Muscle layer of duodenum (tissue), 2 donors: ENCODE data around the gene DIP2C.
"Not testable (repeated sequence)": the region's sequence is repeated elsewhere in the genome, so short reads cannot be mapped to it uniquely, and the experiment has no call there.

Source experiments
- H3K27ac ChIP-seq: one replicate; pipeline ENCODE4 v1.7.0; 2013; ENCODE audit warnings: mild to moderate bottlenecking, low read length
- H3K27me3 ChIP-seq: one replicate; pipeline ENCODE4 v1.7.0; 2013; ENCODE audit warnings: low read depth, mild to moderate bottlenecking, control low read depth, low read length
- H3K36me3 ChIP-seq, 2 donors: one replicate each; pipeline ENCODE4 v1.7.0; 2013; ENCODE audit warnings: low read length in 2 of 2, control low read depth in 1 of 2, mild to moderate bottlenecking in 1 of 2; ENCODE audit not compliant: insufficient read depth in 2 of 2, control insufficient read depth in 1 of 2
- H3K4me1 ChIP-seq, 2 donors: one replicate each; pipeline ENCODE4 v1.7.0; 2013; ENCODE audit warnings: low read length in 2 of 2, mild to moderate bottlenecking in 2 of 2, control low read depth in 1 of 2, moderate library complexity in 1 of 2; ENCODE audit not compliant: insufficient read depth in 2 of 2, control insufficient read depth in 1 of 2
- H3K4me3 ChIP-seq, 2 donors: one replicate each; pipeline ENCODE4 v1.7.0; 2013; ENCODE audit warnings: low read length in 2 of 2, low read depth in 1 of 2, mild to moderate bottlenecking in 1 of 2
- H3K9me3 ChIP-seq, 2 donors: one replicate each; pipeline ENCODE4 v1.7.0; 2013; ENCODE audit warnings: low read length in 2 of 2, control low read depth in 1 of 2, mild to moderate bottlenecking in 1 of 2; ENCODE audit not compliant: control insufficient read depth in 1 of 2
- donor health status: healthy.

DIP2C gene

GRCh38 chr10:265816-266588, 423.5 kb downstream of the DIP2C start:
- not testable (repeated sequence) for H3K4me1 ChIP-seq, H3K9me3 ChIP-seq, H3K27ac ChIP-seq, H3K4me3 ChIP-seq, H3K36me3 ChIP-seq, H3K27me3 ChIP-seq

- H3K27me3 ChIP-seq, H3K4me3 ChIP-seq, H3K27ac ChIP-seq, H3K4me1 ChIP-seq, H3K36me3 ChIP-seq, H3K9me3 ChIP-seq: not testable (repeated sequence)
Measured at GRCh38 chr10:265074-265440, 424.4 kb downstream of the DIP2C start.

GRCh38 chr10:264160-265073, 425.1 kb downstream of the DIP2C start:
- not testable (repeated sequence) for H3K4me3 ChIP-seq, H3K27me3 ChIP-seq, H3K27ac ChIP-seq, H3K4me1 ChIP-seq, H3K9me3 ChIP-seq, H3K36me3 ChIP-seq

- H3K27ac ChIP-seq, result no peak overlapping the region
- H3K36me3 ChIP-seq, result peaks cover 0 to 5% of the 10 kb centered on the region in 2 donors
- H3K27me3 ChIP-seq, result no peaks in the 10 kb centered on the region
- no peak overlapping the region for H3K4me3 ChIP-seq
- H3K9me3 ChIP-seq, result no peaks in the 10 kb centered on the region
- H3K4me1 ChIP-seq, result no peaks in the 10 kb centered on the region
Measured at GRCh38 chr10:260819-261429, 428.5 kb downstream of the DIP2C start.

GRCh38 chr10:251982-252582, 437.4 kb downstream of the DIP2C start:
- Histone ChIP-seq H3K9me3 (no peaks in the 10 kb centered on the region), H3K36me3 (peaks cover 49 to 71% of the 10 kb centered on the region in 2 donors), H3K27me3 (no peaks in the 10 kb centered on the region), H3K27ac (no peak overlapping the region), H3K4me1 (no peaks in the 10 kb centered on the region), H3K4me3 (no peak overlapping the region)

- Histone ChIP-seq H3K4me3 (no peak overlapping the region), H3K9me3 (no peaks in the 10 kb centered on the region), H3K4me1 (no peaks in the 10 kb centered on the region), H3K36me3 (peaks cover 61 to 65% of the 10 kb centered on the region in 2 donors), H3K27ac (no peak overlapping the region), H3K27me3 (no peaks in the 10 kb centered on the region)
Measured at GRCh38 chr10:248307-248706, 441.2 kb downstream of the DIP2C start.

GRCh38 chr10:247480-247879, 442.0 kb downstream of the DIP2C start:
- Histone ChIP-seq H3K9me3 (no peaks in the 10 kb centered on the region), H3K27ac (no peak overlapping the region), H3K4me3 (no peak overlapping the region), H3K36me3 (peaks cover 63 to 67% of the 10 kb centered on the region in 2 donors), H3K4me1 (no peaks in the 10 kb centered on the region), H3K27me3 (no peaks in the 10 kb centered on the region)

- peaks cover 61 to 64% of the 10 kb centered on the region in 2 donors for H3K36me3 ChIP-seq
- H3K27ac ChIP-seq, result no peak overlapping the region
Measured at GRCh38 chr10:246431-246830, 443.0 kb downstream of the DIP2C start.

GRCh38 chr10:244227-244626, 445.2 kb downstream of the DIP2C start:
- no peak overlapping the region for H3K4me3 ChIP-seq
- peaks cover 0 to 4% of the 10 kb centered on the region in 2 donors for H3K4me1 ChIP-seq
- no peak overlapping the region for H3K27ac ChIP-seq
- no peaks in the 10 kb centered on the region for H3K27me3 ChIP-seq
- H3K36me3 ChIP-seq, result peaks cover 43 to 48% of the 10 kb centered on the region in 2 donors
- H3K9me3 ChIP-seq, result no peaks in the 10 kb centered on the region

More at GRCh38 chr10:246431-246830, 443.0 kb downstream of the DIP2C start:
- no peaks in the 10 kb centered on the region for H3K9me3 ChIP-seq
- no peaks in the 10 kb centered on the region for H3K27me3 ChIP-seq
- peaks cover 0 to 3% of the 10 kb centered on the region in 2 donors for H3K4me1 ChIP-seq
- no peak overlapping the region for H3K4me3 ChIP-seq

GRCh38 chr10:241966-242643, 447.4 kb downstream of the DIP2C start:
- H3K4me3 ChIP-seq, result no peak overlapping the region
- H3K27me3 ChIP-seq, result no peaks in the 10 kb centered on the region
- peaks cover 0 to 4% of the 10 kb centered on the region in 2 donors for H3K4me1 ChIP-seq
- no peaks in the 10 kb centered on the region for H3K9me3 ChIP-seq
- H3K36me3 ChIP-seq, result peaks cover 31 to 36% of the 10 kb centered on the region in 2 donors
- no peak overlapping the region for H3K27ac ChIP-seq
